Sigmoid colon (tissue), 4 donors: Measurements from ENCODE around the gene KCNJ1.

Source experiments
- EP300 ChIP-seq, 4 donors: sonication (generic); formaldehyde crosslinking; IDR thresholded peaks; one replicate each; pipeline ENCODE4 v1.6.1; 2017; ENCODE audit warnings: antibody characterized with exemption in 4 of 4
- TF ChIP-seq, protein P1 (sequence below), 4 experiments: fragments of 450-650 bp in 3 of 4; fragments of 200-600 bp in 1 of 4; IDR thresholded peaks; one replicate each; pipeline ENCODE4 v1.5.1; 2016 to 2019; ENCODE audit warnings: antibody characterized with exemption in 4 of 4, mild to moderate bottlenecking in 3 of 4, moderate library complexity in 2 of 4

DNA sequence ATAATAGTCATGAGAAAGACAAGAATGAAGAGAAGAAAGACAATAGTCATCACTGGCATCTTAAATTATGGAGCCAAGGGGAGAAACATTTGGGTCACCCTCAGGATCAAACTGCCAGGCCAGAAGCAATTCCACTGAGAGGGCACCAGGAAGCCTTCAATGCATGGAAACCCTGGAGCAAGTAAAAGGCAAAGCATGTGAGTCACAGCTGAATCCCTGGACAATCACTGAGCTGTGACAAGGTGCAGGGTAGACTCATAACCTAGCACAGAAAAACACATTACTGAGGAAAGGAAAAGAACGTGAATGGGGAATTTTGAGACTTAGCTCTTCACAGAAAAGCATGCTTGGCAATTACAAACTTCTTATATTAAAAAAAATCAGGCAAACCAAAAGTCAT, 1.6 kb downstream of the KCNJ1 start:
- TF ChIP-seq, protein P1, sequence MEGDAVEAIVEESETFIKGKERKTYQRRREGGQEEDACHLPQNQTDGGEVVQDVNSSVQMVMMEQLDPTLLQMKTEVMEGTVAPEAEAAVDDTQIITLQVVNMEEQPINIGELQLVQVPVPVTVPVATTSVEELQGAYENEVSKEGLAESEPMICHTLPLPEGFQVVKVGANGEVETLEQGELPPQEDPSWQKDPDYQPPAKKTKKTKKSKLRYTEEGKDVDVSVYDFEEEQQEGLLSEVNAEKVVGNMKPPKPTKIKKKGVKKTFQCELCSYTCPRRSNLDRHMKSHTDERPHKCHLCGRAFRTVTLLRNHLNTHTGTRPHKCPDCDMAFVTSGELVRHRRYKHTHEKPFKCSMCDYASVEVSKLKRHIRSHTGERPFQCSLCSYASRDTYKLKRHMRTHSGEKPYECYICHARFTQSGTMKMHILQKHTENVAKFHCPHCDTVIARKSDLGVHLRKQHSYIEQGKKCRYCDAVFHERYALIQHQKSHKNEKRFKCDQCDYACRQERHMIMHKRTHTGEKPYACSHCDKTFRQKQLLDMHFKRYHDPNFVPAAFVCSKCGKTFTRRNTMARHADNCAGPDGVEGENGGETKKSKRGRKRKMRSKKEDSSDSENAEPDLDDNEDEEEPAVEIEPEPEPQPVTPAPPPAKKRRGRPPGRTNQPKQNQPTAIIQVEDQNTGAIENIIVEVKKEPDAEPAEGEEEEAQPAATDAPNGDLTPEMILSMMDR (IDR thresholded peaks at IDR 0.05), result no peak
- no peak for TF ChIP-seq EP300 (IDR thresholded peaks at IDR 0.05)
